K562 (cell line): Measurements from ENCODE around the gene CLEC4F. TPM values are rescaled to one million over a fixed set of nuclear protein-coding genes. Genes with fewer than 3 reads are reported as not detected.

Source experiments
- BMI1 ChIP-seq: fragments of 150-350 bp; IDR thresholded peaks from 2 replicates; pipeline ENCODE4 v1.6.1; 2014; ENCODE audit warnings: low read length
- BRD9 ChIP-seq: fragments of 450-650 bp; IDR thresholded peaks from 2 replicates; pipeline ENCODE4 v1.6.1; 2018; ENCODE audit warnings: low read depth; ENCODE audit not compliant: partially characterized antibody
- CBX3 ChIP-seq, 2 experiments: IDR thresholded peaks; 1 replicate in 1 of 2; 2 replicates in 1 of 2; pipeline ENCODE4 v1.6.1; 2012; ENCODE audit warnings: inconsistent platforms in 2 of 2, low read length in 2 of 2, borderline replicate concordance in 1 of 2, control low read depth in 1 of 2
- EP400 ChIP-seq: fragments of 450-650 bp; IDR thresholded peaks from 2 replicates; pipeline ENCODE4 v1.6.1; 2017; ENCODE audit warnings: antibody characterized with exemption, mild to moderate bottlenecking, moderate library complexity
- FOS ChIP-seq: IDR thresholded peaks from 3 replicates; pipeline ENCODE4 v1.6.1; 2011; ENCODE audit not compliant: insufficient read length; ENCODE audit errors: extremely low read depth
- FOSL1 ChIP-seq: fragments of 200-800 bp; sonication (Bioruptor generic); conservative IDR thresholded peaks from 2 replicates; pipeline ENCODE4 v1.6.1; 2016; ENCODE audit warnings: missing genetic modification characterization, missing compliant biosample characterization
- FOXJ2 ChIP-seq: fragments of 200-800 bp; sonication (Bioruptor generic); IDR thresholded peaks from 2 replicates; pipeline ENCODE4 v1.6.1; 2016; ENCODE audit warnings: missing genetic modification characterization, missing compliant biosample characterization
- FOXM1 ChIP-seq, 2 experiments: fragments of 450-650 bp in 1 of 2; sonication (generic) in 1 of 2; formaldehyde crosslinking in 1 of 2; IDR thresholded peaks; 2 replicates each; pipeline versions ENCODE4 v1.6.1 to v1.9.0; 2017 to 2022; ENCODE audit warnings: low read depth in 2 of 2, mild to moderate bottlenecking in 2 of 2, missing genetic modification reagents in 1 of 2, moderate library complexity in 1 of 2
- KAT8 ChIP-seq: fragments of 450-650 bp; IDR thresholded peaks from 2 replicates; pipeline ENCODE4 v1.6.1; 2016; ENCODE audit warnings: low read depth, mild to moderate bottlenecking
- MAFK ChIP-seq: IDR thresholded peaks from 2 replicates; pipeline ENCODE4 v1.6.1; 2011; ENCODE audit warnings: low read length, improper control_type of control experiment
- NFE2L1 ChIP-seq: fragments of 450-650 bp; IDR thresholded peaks from 2 replicates; pipeline ENCODE4 v1.6.1; 2016; ENCODE audit warnings: missing genetic modification characterization, low read depth, mild to moderate bottlenecking, missing compliant biosample characterization, moderate library complexity, borderline replicate concordance
- POLR2AphosphoS2 ChIP-seq: IDR thresholded peaks from 2 replicates; pipeline ENCODE4 v1.6.1; 2012; ENCODE audit warnings: low read length, improper control_type of control experiment
- TEAD1 ChIP-seq, 2 experiments: fragments of 450-650 bp in 1 of 2; sonication (generic) in 1 of 2; formaldehyde crosslinking; IDR thresholded peaks; 2 replicates each; pipeline versions ENCODE4 v1.4.0 to v1.8.0; 2020 to 2022; ENCODE audit warnings: mild to moderate bottlenecking in 2 of 2, missing genetic modification reagents in 1 of 2
- TRIM28 ChIP-seq: fragments of 450-650 bp; IDR thresholded peaks from 2 replicates; pipeline ENCODE4 v1.6.1; 2017
- YY1 ChIP-seq, 3 experiments: IDR thresholded peaks; 2 replicates each; pipeline ENCODE4 v1.6.1; 2011; ENCODE audit warnings: low read length in 2 of 3, mild to moderate bottlenecking in 2 of 3, moderate library complexity in 2 of 3, borderline replicate concordance in 1 of 3, control low read depth in 1 of 3, low read depth in 1 of 3; ENCODE audit not compliant: insufficient read depth in 3 of 3, insufficient replicate concordance in 2 of 3, control insufficient read depth in 1 of 3, insufficient read length in 1 of 3; ENCODE audit errors: extremely low read depth in 1 of 3
- ZBTB34 ChIP-seq: fragments of 250-450 bp; sonication (Bioruptor Pico); IDR thresholded peaks from 2 replicates; pipeline ENCODE4 v1.8.0; 2021; ENCODE audit warnings: mild to moderate bottlenecking, moderate library complexity
- ZNF217 ChIP-seq: sonication (generic); formaldehyde crosslinking; IDR thresholded peaks from 2 replicates; pipeline ENCODE4 v1.8.0; 2022; ENCODE audit warnings: mild to moderate bottlenecking, missing genetic modification reagents
- ZNF316 ChIP-seq: fragments of 450-650 bp; IDR thresholded peaks from 2 replicates; pipeline ENCODE4 v1.6.1; 2016
- ZNF407 ChIP-seq: fragments of 450-650 bp; IDR thresholded peaks from 2 replicates; pipeline ENCODE4 v1.6.1; 2016; ENCODE audit warnings: low read depth
- ZNF408 ChIP-seq: fragments of 250-450 bp; sonication (Bioruptor Pico); IDR thresholded peaks from 2 replicates; pipeline ENCODE4 v1.4.0; 2020; ENCODE audit warnings: low read depth, mild to moderate bottlenecking, moderate library complexity
- ZNF764 ChIP-seq: fragments of 250-450 bp; sonication (Bioruptor Pico); IDR thresholded peaks from 2 replicates; pipeline ENCODE4 v1.4.0; 2020; ENCODE audit warnings: low read depth, mild to moderate bottlenecking, moderate library complexity
- polyA plus RNA-seq, 8 experiments: library from polyadenylated mRNA; depleted of rRNA in 4 of 8; stranded (reverse) in 5 of 8; unstranded in 3 of 8; fragments of >200 nt; fragmentation: Nextera tagmentation in 2 of 8; fragmentation: Illumina TruSeq in 1 of 8; extraction: Ambion mirVana in 2 of 8; extraction: Trizol in 1 of 8; gene quantifications; 2 replicates each; pipeline versions ENCODE4 v1.2.1 to v1.2.3, GENCODE V29; 2011 to 2014; ENCODE audit warnings: inconsistent platforms in 1 of 8, missing spikeins in 1 of 8
- total RNA-seq, 7 experiments: library from RNA; depleted of rRNA in 6 of 7; stranded (reverse); fragments of >200 nt in 6 of 7; fragmentation: Illumina TruSeq in 2 of 7; extraction: Trizol in 2 of 7; gene quantifications; 2 replicates each; pipeline versions ENCODE4 v1.2.1 to v1.2.3, GENCODE V29; 2011 to 2021; ENCODE audit warnings: low replicate concordance in 1 of 7

Gene CLEC4F
- total and polyA plus RNA-seq, 9 of the 15 experiments (the other 6 are each of a cell fraction or from before 2014, with no cell fraction given), result not detected

- TF ChIP-seq NFE2L1 (tag) (peak; percentile 82), YY1 (IDR thresholded peaks at IDR 0.05; ENCODE audit: borderline replicate concordance in 1 of 3, control insufficient read depth in 1 of 3, extremely low read depth in 1 of 3, insufficient read depth in 3 of 3, insufficient read length in 1 of 3, insufficient replicate concordance in 2 of 3, low read depth in 1 of 3, low read length in 2 of 3) (peak in 1 of 3 experiments; percentile 80), EP400 (0 out of 2 replicates have a peak, but pooled peaks have one; percentile 17), TRIM28 (no peak), KAT8 (no peak), BMI1 (no peak), POLR2AphosphoS2 (no peak), FOXJ2 (no peak), ZNF316 (peak; percentile 98), ZNF407 (no peak), ZNF408 (CRISPR knock-in tag) (no peak), ZNF764 (CRISPR knock-in tag) (no peak), TEAD1 (CRISPR knock-in tag; IDR thresholded peaks at IDR 0.05) (no peak), ZBTB34 (CRISPR knock-in tag) (no peak), MAFK (peak; percentile 97), FOSL1 (tag) (no peak), FOS (no peak), ZNF217 (no peak), FOXM1 (IDR thresholded peaks at IDR 0.05; ENCODE audit: low read depth) (no peak), FOXM1 (CRISPR knock-in tag; IDR thresholded peaks at IDR 0.05; ENCODE audit: low read depth) (no peak), BRD9 (no peak), CBX3 (IDR thresholded peaks at IDR 0.05; ENCODE audit: borderline replicate concordance in 1 of 2, low read length in 2 of 2) (no peak)
Measured at GRCh38 chr2:70868970-70869369, 48.6 kb upstream of the CLEC4F start (continued).
